Ovary (tissue), 3 donors: ENCODE data around the gene C1orf122.

Experiments
- CTCF ChIP-seq, 3 donors: fragments of 450-650 bp in 2 of 3; fragments of 200-600 bp in 1 of 3; IDR thresholded peaks; one replicate each; pipeline versions ENCODE4 v1.5.1 to v1.8.0; 2016 to 2022; ENCODE audit warnings: antibody characterized with exemption in 3 of 3, mild to moderate bottlenecking in 1 of 3
- EP300 ChIP-seq: sonication (generic); formaldehyde crosslinking; IDR thresholded peaks from one replicate; pipeline ENCODE4 v1.6.1; 2017; ENCODE audit warnings: antibody characterized with exemption
- donor health status: DM: no; HTN: no; CAD: no.

- TF ChIP-seq CTCF (IDR thresholded peaks at IDR 0.05) (no peak), EP300 (no peak)
These were observed 403 bp upstream of the C1orf122 start for GRCh38 chr1:37807220-37807554.
